MCF 10A (cell line): ENCODE results near the gene ARID3C. TPM values are rescaled to one million over a fixed set of nuclear protein-coding genes. Genes with fewer than 3 reads are reported as not detected.

Experiments
- BruUV-seq: library from RNA; stranded (reverse); fragments of 400-500 nt; replicated peaks from 2 replicates; lab custom pipeline; 2021; lab: Mats Ljungman, UMichigan
- CTCF ChIA-PET: fragments of 300-600 bp; sonication (Branson Sonifier 250); formaldehyde crosslinking; extraction: SDS; loops from one replicate; lab custom pipeline; 2021; ENCODE audit warnings: antibody characterized with exemption, inconsistent platforms; lab: Yijun Ruan, JAX
- POLR2A ChIA-PET: fragments of 300-600, 350-650 bp; sonication (Branson Sonifier 250); formaldehyde crosslinking; extraction: SDS; loops from one replicate; lab custom pipeline; 2020; ENCODE audit warnings: antibody characterized with exemption, inconsistent platforms; lab: Yijun Ruan, JAX
- DNase-seq: peaks from one replicate; pipeline ENCODE4 v3.0.0-alpha.2; 2018; ENCODE audit not compliant: unreplicated experiment
- H3K27ac Mint-ChIP-seq: one replicate; pipeline ENCODE4 v1.8.0; 2022; ENCODE audit warnings: mild to moderate bottlenecking, low read depth, mixed read lengths; ENCODE audit not compliant: unreplicated experiment
- H3K27me3 Mint-ChIP-seq: one replicate; pipeline ENCODE4 v1.8.0; 2022; ENCODE audit warnings: mixed read lengths; ENCODE audit not compliant: insufficient read depth, unreplicated experiment
- H3K36me3 Mint-ChIP-seq: one replicate; pipeline ENCODE4 v1.8.0; 2022; ENCODE audit warnings: mild to moderate bottlenecking, moderate library complexity, mixed read lengths; ENCODE audit not compliant: insufficient read depth, unreplicated experiment
- H3K4me1 Mint-ChIP-seq: one replicate; pipeline ENCODE4 v1.8.0; 2022; ENCODE audit warnings: mixed read lengths; ENCODE audit not compliant: insufficient read depth, unreplicated experiment
- H3K4me3 Mint-ChIP-seq: one replicate; pipeline ENCODE4 v1.8.0; 2022; ENCODE audit warnings: mild to moderate bottlenecking, moderate library complexity, mixed read lengths; ENCODE audit not compliant: unreplicated experiment
- H3K9me3 Mint-ChIP-seq: one replicate; pipeline ENCODE4 v1.8.0; 2022; ENCODE audit warnings: mixed read lengths; ENCODE audit not compliant: unreplicated experiment
- intact Hi-C: fragments of 100-400 bp; cut with micrococcal nuclease; formaldehyde crosslinking; loops from 2 replicates; pipeline ENCODE4 v1.14.1; 2022
- total RNA-seq: library from RNA; stranded (reverse); gene quantifications from 2 replicates; pipeline ENCODE4 v1.2.3, GENCODE V29; 2022
- TF ChIP-seq, protein P1 (sequence below): fragments of 200-600 bp; IDR thresholded peaks from one replicate; pipeline ENCODE4 v1.8.0; 2022; ENCODE audit warnings: antibody characterized with exemption, mild to moderate bottlenecking; ENCODE audit not compliant: unreplicated experiment

The ARID3C gene
- total RNA-seq, 1 experiment from 2014 or later, result not detected

DNA sequence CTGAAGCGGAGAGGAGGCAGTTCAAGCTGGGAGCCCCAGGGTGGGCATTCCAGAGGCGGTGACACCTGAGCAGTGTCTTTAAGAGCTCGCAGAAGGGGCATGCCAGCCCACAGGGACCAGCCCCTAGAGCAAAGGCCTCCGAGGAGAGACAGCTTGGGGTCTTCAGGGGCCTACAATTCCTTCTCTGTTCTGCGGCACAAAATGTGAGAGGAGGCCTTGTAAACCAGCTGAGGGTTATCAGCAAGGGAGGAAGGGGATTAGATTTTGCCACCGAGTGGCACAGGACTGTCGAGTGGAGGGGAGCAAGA lies 9.2 kb upstream of the ARID3C start:
- intact Hi-C loops, result no loop called here
- no TSS peak for BruUV-seq
- ChIA-PET CTCF (interaction anchor here (0.6 to 6.5 kb wide), 10 partner anchors 8 to 1384 kb away, joined by 3 to 113 read pairs (median 4); partner anchors contain the start of genes DCTN3, GALT and RPP25L), POLR2A (interaction anchor here (0.7 to 3.8 kb wide), 10 partner anchors 8 to 261 kb away, joined by 3 to 48 read pairs (median 8); partner anchors contain the start of genes CCL27, DCTN3, GALT and MYORG)
- Mint-ChIP-seq H3K9me3 (no peaks in the 10 kb centered on the region), H3K27ac (peak overlapping the region; percentile 97), H3K36me3 (peaks cover 22% of the 10 kb centered on the region), H3K4me3 (peak overlapping the region; percentile 92), H3K4me1 (peaks cover 31% of the 10 kb centered on the region), H3K27me3 (no peaks in the 10 kb centered on the region)
- TF ChIP-seq, protein P1, sequence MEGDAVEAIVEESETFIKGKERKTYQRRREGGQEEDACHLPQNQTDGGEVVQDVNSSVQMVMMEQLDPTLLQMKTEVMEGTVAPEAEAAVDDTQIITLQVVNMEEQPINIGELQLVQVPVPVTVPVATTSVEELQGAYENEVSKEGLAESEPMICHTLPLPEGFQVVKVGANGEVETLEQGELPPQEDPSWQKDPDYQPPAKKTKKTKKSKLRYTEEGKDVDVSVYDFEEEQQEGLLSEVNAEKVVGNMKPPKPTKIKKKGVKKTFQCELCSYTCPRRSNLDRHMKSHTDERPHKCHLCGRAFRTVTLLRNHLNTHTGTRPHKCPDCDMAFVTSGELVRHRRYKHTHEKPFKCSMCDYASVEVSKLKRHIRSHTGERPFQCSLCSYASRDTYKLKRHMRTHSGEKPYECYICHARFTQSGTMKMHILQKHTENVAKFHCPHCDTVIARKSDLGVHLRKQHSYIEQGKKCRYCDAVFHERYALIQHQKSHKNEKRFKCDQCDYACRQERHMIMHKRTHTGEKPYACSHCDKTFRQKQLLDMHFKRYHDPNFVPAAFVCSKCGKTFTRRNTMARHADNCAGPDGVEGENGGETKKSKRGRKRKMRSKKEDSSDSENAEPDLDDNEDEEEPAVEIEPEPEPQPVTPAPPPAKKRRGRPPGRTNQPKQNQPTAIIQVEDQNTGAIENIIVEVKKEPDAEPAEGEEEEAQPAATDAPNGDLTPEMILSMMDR, result no peak
- no peak for DNase-seq

DNA sequence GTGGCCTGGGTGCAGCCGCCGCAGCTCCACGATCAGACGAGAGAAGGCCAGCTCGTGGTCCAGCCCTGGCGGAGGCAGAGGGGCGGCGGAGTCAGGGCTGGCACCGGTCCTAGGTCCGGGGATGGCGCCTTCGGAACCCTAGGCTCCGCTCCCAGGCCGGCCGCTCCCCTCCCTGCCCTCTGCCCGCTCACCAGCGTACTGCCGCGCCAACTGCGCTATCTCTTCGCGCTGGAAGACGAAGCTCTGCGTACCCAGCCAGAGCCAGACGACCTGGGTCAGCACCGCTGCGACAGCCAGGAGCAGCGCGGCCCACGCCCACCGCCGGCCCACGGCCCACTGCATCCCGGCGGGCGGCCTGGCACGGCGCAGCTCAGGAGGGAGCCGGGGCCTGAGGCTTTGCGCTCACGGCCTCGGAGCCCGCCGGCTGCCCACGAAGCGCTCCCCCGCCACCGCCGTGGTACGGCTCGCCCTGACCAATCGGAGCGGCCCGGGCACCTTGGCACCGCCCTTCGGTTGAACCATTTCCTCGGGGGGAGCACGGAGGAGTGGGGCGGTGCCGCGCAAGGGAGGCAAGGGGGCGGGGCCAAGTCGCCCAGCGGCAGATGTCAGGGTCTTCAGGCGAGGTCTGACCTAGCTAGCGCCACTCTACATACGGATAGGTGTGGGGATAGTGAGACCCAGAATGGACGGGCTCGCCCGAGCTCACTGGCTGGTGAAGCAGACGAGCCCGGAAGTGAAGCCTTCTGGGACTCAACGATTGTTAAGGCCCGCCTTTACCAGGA lies 8.7 kb upstream of the ARID3C start, which contains the start of gene SIGMAR1:
Gene SIGMAR1, minus strand, starts transcription at position 432 of the 782 bp plus-strand sequence. Its CDS starts 90 bp downstream, at position 342.
- ChIA-PET POLR2A (interaction anchor here (0.7 to 3.8 kb wide), 16 partner anchors 8 to 967 kb away, joined by 3 to 48 read pairs (median 6); partner anchors contain the start of genes CCL27, DCTN3, GALT and MYORG), CTCF (interaction anchor here (0.6 to 6.5 kb wide), 11 partner anchors 8 to 1384 kb away, joined by 3 to 113 read pairs (median 4); partner anchors contain the start of genes DCTN3, GALT and RPP25L)
- Mint-ChIP-seq H3K9me3 (no peaks in the 10 kb centered on the region), H3K36me3 (peaks cover 22% of the 10 kb centered on the region), H3K27ac (peak within 1 kb of the TSS; percentile 97), H3K4me3 (peak within 1 kb of the TSS; percentile 92), H3K4me1 (peaks cover 31% of the 10 kb centered on the region), H3K27me3 (no peaks in the 10 kb centered on the region)
- BruUV-seq, result no TSS peak
- intact Hi-C loops, result no loop called here
- TF ChIP-seq, protein P1, result no peak
- peak; percentile 93 for DNase-seq

DNA sequence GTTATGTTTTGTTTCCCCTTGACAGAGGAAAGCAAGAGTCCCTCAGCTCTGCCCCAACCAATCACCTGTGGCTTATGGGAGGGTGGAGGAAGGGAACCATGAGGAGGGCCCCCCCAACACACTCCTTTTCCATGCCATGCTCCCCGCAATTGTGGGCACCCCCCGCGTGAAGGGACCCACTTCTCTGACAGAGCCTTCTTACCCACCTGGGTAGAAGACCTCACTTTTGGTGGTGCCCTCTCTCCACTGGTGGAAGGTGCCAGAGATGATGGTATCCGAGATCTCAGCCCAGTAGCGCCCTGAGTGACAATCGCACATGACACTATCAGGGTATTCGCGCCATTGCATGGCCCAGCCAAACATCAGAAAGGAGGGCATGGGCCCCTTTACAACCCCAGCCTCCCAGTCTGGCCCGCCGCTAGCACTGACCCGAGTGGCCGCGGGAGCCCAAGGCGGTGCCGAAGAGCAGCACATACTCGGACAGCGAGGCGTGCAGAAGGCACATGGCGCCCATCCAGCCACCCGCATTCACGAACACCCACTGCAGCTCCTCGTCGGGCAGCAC lies 8.0 kb upstream of the ARID3C start:
- BruUV-seq, result no TSS peak
- Mint-ChIP-seq H3K4me3 (peak overlapping the region; percentile 92), H3K27me3 (no peaks in the 10 kb centered on the region), H3K36me3 (peaks cover 22% of the 10 kb centered on the region), H3K27ac (peak overlapping the region; percentile 97), H3K4me1 (peaks cover 31% of the 10 kb centered on the region), H3K9me3 (no peaks in the 10 kb centered on the region)
- ChIA-PET CTCF (interaction anchor here (0.6 to 6.5 kb wide), 7 partner anchors 9 to 305 kb away, joined by 3 to 113 read pairs (median 4); partner anchors contain the start of genes GALT and RPP25L), POLR2A (interaction anchor here (0.8 to 3.8 kb wide), 13 partner anchors 9 to 968 kb away, joined by 3 to 48 read pairs (median 6); partner anchors contain the start of genes CCL27, DCTN3, GALT and RPP25L)
- intact Hi-C loops, result no loop called here
- no peak for DNase-seq
- TF ChIP-seq, protein P1, result no peak
